Fibroblast of villous mesenchyme (primary cell): ENCODE measurements around the gene RPL26. TPM values are rescaled to one million over a fixed set of nuclear protein-coding genes. Genes with fewer than 3 reads are reported as not detected.

Experiments used
- DNase-seq: peaks from one replicate; pipeline ENCODE4 v3.0.0-alpha.2; 2010; ENCODE audit warnings: low read depth
- H3K4me3 ChIP-seq: 2 replicates; pipeline ENCODE4 v1.5.1; 2011; ENCODE audit warnings: low read depth, mild to moderate bottlenecking, low read length
- CTCF ChIP-seq: IDR thresholded peaks from 2 replicates; pipeline ENCODE4 v1.5.1; 2012; ENCODE audit warnings: low read depth, mild to moderate bottlenecking, low read length; ENCODE audit not compliant: insufficient read depth
- total RNA-seq: library from RNA; depleted of rRNA; stranded (reverse); fragments of >200 nt; gene quantifications from 2 replicates; pipeline ENCODE4 v1.2.3, GENCODE V29; 2012

Gene RPL26
- total RNA-seq, 1 donor, result 2,045 TPM

DNA sequence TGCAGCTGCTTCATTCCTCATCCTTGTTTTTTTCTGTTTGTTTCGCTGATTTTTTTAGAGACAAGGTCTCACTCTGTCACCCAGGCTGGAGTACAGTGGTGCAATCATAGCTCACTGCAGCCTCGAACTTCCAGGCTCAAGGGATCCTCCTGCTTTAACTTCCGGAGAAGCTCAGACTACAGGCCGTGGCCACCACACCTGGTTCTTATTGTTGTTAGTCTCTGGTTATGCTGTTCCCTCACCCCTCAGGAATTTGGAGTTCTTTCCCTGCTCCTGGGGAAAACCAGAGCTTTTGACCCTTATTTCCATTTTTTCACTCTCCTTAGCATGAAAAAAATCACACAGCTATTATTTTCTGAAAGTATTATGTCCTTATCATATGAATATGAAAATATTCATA is 41.5 kb downstream of the RPL26 start:
- no peak for TF ChIP-seq CTCF
- DNase-seq, result no peak
- H3K4me3 ChIP-seq, result no peak overlapping the region

GRCh38 chr17:8339540-8339939 is 43.5 kb downstream of the RPL26 start, which contains the start of gene ODF4:
TSS of gene ODF4 (plus strand) at chr17:8339840. CDS start at chr17:8340052, 212 bp downstream.
- DNase-seq, result no peak
- no peak within 1 kb of the TSS for H3K4me3 ChIP-seq
- TF ChIP-seq CTCF, result no peak

DNA sequence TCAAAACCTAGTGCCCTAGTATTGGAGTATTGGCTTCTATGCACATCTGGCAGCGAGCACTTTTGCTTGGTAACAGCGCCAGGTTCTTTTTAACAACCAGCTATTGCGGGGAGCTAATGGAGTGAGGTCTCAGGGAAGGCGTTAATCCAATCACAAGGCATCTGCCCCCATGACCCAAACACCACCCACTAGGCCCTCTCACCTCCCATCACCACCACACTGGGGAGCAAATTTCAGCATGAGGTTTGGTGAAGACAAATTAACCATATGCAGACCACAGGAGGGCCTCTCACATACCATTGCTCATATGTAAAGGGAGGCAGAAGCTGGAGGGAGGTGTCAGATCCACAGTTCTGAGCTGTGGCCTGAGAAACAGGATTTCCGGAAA is 44.2 kb downstream of the RPL26 start:
- H3K4me3 ChIP-seq, result no peak overlapping the region
- TF ChIP-seq CTCF, result no peak

DNA sequence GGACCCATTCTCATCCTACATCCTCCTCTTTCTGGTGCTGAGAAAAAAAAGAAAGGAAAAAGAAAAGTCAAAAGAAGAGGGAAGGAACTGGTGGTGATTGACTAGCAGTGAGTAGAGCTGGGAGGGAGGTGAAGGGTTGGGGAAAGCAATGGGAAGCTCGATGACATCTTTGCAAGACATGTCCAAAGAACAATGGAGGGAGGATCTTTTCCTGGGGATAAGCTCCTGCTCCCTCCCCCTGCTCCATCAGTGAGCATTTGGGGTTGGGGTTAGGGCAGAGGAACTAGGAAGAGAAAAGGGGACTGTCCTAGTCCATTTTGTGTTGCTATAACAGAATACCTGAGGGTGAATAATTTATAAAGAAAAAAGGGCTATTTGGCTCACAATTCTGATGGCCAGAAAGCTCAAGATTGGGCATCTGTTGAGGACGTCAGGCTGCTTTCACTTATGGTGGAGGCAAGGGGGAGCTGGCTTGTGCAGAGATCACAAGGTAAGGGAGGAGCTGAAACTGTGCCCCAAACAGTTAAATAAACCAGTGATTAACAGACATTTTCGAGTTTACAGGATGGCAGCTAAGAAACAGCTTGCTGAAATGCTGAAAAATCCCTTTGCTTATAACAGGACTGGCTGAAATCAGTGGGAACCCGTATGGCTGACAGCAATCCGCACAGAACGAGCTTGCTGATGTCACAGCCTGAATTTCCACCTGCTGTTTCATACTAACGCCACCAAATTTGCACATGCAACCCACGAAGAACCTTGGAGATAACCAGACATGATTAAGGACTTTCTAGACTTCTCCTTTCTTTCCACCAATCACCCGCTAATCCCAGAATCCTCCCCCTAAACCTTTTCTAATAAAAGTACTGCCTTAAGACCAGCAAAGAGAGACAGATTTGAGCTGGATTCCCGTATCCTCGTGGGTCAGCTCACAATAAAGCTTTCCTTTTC is 44.9 kb downstream of the RPL26 start:
- no peak for TF ChIP-seq CTCF
- peak; percentile 30 for DNase-seq
- no peak overlapping the region for H3K4me3 ChIP-seq

More for the DNA sequence above, 44.2 kb downstream of the RPL26 start:
- DNase-seq, result no peak

DNA sequence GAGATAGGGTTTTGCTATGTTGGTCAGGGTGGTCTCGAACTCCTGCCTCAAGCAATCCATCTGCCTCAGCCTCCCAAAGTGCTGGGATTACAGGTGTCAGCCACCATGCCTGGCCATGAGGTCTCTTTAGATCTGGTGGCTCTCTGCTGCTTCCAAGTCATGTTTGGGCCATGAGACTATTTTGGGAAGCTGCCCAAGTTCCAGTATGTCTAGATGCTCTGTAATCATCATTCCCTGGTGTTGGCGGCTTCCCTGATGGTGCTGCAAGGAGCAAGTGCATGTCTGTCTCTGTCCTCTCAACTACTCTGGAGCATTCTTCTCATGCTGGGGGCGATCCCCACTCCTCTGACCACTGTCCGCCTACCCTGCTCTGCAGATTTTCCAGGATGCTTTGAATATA is 49.7 kb downstream of the RPL26 start:
- DNase-seq, result no peak
- TF ChIP-seq CTCF, result no peak
- H3K4me3 ChIP-seq, result no peak overlapping the region

DNA sequence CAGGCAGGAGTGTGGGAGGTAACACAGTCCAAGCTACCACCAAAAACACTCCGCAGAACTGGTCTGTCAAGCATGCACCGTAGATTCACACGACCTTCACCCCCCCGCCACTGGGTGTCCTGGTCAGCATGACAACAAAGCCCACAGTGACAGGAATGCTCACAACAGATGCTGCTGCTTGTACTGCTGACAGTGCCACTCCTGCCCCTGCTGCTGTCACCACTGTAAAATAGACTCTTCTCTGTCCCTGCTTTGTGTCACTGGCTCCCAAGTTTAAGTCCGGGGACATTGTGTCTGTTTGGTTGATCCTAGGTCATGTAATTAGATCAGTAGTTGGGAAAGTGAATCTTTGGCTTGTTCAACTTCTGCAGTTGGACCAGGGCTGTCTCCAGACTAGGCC is 50.3 kb downstream of the RPL26 start:
- H3K4me3 ChIP-seq, result no peak overlapping the region
- no peak for TF ChIP-seq CTCF
- DNase-seq, result no peak
